ENCODE measurements around the gene LCOR. TPM values are rescaled to one million over a fixed set of nuclear protein-coding genes. Genes with fewer than 3 reads are reported as not detected.
A peak's percentile ranks its signal among the peaks of the same experiment; 100 is the strongest.

Gene LCOR
- total and polyA plus RNA-seq, 2 of the 13 experiments (the other 11 are each of a cell fraction or from before 2014, with no cell fraction given) = 12.4 to 23.7 TPM

DNA sequence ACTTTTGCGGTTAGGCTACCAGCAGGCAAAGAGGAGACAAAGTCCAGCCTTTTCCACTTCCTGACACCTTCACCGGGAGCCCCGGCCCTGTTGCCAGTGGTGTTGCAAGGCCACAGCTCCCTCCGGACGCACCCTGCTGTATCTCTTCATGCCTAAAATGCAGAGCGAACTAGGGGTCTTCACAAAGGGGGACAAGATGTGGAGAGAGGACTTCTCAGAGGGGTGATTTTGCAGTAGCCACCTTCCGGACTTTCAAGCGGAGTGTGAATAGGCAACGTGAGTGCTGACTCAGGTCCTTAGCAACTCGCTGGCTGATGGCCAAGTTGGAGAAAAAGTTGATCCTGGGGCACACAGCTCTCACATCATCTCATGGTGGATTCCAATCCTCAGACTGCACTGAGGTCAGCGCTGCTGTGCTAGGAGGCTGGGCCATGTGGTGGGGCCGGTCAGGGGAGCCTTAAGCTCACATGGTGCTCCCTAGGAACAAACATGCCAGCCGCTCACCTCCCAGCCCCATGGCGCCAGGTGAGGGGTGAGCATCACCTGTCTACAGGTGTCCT, 166.3 kb downstream of the LCOR start (continued):
- TF ChIP-seq KDM4B (CRISPR knock-in tag; IDR thresholded peaks at IDR 0.05) = no peak
- no peak for TF ChIP-seq BORCS8-MEF2B (CRISPR knock-in tag; IDR thresholded peaks at IDR 0.05)
- no peak for TF ChIP-seq ZBTB49 (CRISPR knock-in tag; IDR thresholded peaks at IDR 0.05; ENCODE audit: borderline replicate concordance)
- no peak for TF ChIP-seq HMG20B (CRISPR knock-in tag; conservative IDR thresholded peaks at IDR 0.05)
- no peak for TF ChIP-seq ZNF737 (CRISPR knock-in tag; IDR thresholded peaks at IDR 0.05; ENCODE audit: borderline replicate concordance)
- 0 out of 2 replicates have a peak, but pooled peaks have one; percentile 12 for TF ChIP-seq IRF2 (CRISPR knock-in tag; IDR thresholded peaks at IDR 0.05)
- TF ChIP-seq RARA (CRISPR knock-in tag; IDR thresholded peaks at IDR 0.05) = peak; percentile 12; the same call in 1 of the 2 replicates
- TF ChIP-seq SOX13 (IDR thresholded peaks at IDR 0.05) = no peak
- TF ChIP-seq SOX13 (CRISPR knock-in tag; conservative IDR thresholded peaks at IDR 0.05 in 1 of 2, IDR thresholded peaks at IDR 0.05 in 1 of 2) = no peak; a peak in 1 of 4 replicates
- TF ChIP-seq, protein P1, sequence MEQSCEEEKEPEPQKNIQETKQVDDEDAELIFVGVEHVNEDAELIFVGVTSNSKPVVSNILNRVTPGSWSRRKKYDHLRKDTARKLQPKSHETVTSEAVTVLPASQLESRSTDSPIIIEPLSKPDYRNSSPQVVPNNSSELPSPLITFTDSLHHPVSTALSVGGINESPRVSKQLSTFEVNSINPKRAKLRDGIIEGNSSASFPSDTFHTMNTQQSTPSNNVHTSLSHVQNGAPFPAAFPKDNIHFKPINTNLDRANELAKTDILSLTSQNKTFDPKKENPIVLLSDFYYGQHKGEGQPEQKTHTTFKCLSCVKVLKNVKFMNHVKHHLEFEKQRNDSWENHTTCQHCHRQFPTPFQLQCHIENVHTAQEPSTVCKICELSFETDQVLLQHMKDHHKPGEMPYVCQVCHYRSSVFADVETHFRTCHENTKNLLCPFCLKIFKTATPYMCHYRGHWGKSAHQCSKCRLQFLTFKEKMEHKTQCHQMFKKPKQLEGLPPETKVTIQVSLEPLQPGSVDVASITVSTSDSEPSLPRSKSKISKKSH (CRISPR knock-in tag; IDR thresholded peaks at IDR 0.05; ENCODE audit: borderline replicate concordance) = peak; percentile 57; the same call in 1 of the 2 replicates
- TF ChIP-seq SRSF4 (IDR thresholded peaks at IDR 0.05; ENCODE audit: low read depth, low read length, poor library complexity, severe bottlenecking) = no peak
- TF ChIP-seq, protein P2, sequence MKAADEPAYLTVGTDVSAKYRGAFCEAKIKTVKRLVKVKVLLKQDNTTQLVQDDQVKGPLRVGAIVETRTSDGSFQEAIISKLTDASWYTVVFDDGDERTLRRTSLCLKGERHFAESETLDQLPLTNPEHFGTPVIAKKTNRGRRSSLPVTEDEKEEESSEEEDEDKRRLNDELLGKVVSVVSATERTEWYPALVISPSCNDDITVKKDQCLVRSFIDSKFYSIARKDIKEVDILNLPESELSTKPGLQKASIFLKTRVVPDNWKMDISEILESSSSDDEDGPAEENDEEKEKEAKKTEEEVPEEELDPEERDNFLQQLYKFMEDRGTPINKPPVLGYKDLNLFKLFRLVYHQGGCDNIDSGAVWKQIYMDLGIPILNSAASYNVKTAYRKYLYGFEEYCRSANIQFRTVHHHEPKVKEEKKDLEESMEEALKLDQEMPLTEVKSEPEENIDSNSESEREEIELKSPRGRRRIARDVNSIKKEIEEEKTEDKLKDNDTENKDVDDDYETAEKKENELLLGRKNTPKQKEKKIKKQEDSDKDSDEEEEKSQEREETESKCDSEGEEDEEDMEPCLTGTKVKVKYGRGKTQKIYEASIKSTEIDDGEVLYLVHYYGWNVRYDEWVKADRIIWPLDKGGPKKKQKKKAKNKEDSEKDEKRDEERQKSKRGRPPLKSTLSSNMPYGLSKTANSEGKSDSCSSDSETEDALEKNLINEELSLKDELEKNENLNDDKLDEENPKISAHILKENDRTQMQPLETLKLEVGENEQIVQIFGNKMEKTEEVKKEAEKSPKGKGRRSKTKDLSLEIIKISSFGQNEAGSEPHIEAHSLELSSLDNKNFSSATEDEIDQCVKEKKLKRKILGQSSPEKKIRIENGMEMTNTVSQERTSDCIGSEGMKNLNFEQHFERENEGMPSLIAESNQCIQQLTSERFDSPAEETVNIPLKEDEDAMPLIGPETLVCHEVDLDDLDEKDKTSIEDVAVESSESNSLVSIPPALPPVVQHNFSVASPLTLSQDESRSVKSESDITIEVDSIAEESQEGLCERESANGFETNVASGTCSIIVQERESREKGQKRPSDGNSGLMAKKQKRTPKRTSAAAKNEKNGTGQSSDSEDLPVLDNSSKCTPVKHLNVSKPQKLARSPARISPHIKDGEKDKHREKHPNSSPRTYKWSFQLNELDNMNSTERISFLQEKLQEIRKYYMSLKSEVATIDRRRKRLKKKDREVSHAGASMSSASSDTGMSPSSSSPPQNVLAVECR (CRISPR knock-in tag; IDR thresholded peaks at IDR 0.05; ENCODE audit: borderline replicate concordance) = peak; percentile 21; the same call in 1 of the 2 replicates
- peak; percentile 48; the same call in 1 of the 2 replicates for TF ChIP-seq HNF4G (IDR thresholded peaks at IDR 0.05; ENCODE audit: borderline replicate concordance, low read depth, low read length)
- TF ChIP-seq HNF4G (CRISPR knock-in tag; IDR thresholded peaks at IDR 0.05; ENCODE audit: borderline replicate concordance, low read depth) = peak; percentile 66; the same call in 1 of the 2 replicates
- TF ChIP-seq SRSF1 (optimal IDR thresholded peaks at IDR 0.05; ENCODE audit: low read depth, low read length) = no peak
- TF ChIP-seq ZNF329 (CRISPR knock-in tag; IDR thresholded peaks at IDR 0.05; ENCODE audit: low read depth) = no peak
- peak; percentile 29; the same call in 1 of the 2 replicates for TF ChIP-seq ZNF331 (CRISPR knock-in tag; IDR thresholded peaks at IDR 0.05)
- TF ChIP-seq FOXK1 (CRISPR knock-in tag; IDR thresholded peaks at IDR 0.05; ENCODE audit: borderline replicate concordance, low read depth) = no peak
